ENCODE measurements around the gene HPD. TPM values are rescaled to one million over a fixed set of nuclear protein-coding genes. Genes with fewer than 3 reads are reported as not detected.
A peak's percentile ranks its signal among the peaks of the same experiment; 100 is the strongest.
"Not testable (repeated sequence)": the region's sequence is repeated elsewhere in the genome, so short reads cannot be mapped to it uniquely, and the experiment has no call there.

Gene HPD
- total and polyA plus RNA-seq, 7 donors: 0.27 to 2.8 (median 0.61) TPM; not detected in 1

- H3K27ac ChIP-seq: peak overlapping the region; percentile 85 to 94 (median 88)
- no peaks in the 10 kb centered on the region for H3K36me3 ChIP-seq
- H3K4me1 ChIP-seq: peaks cover 0 to 31% (median 27%) of the 10 kb centered on the region in 4 donors
- no peak for TF ChIP-seq POLR2A (IDR thresholded peaks at IDR 0.05)
- TF ChIP-seq, protein P1, sequence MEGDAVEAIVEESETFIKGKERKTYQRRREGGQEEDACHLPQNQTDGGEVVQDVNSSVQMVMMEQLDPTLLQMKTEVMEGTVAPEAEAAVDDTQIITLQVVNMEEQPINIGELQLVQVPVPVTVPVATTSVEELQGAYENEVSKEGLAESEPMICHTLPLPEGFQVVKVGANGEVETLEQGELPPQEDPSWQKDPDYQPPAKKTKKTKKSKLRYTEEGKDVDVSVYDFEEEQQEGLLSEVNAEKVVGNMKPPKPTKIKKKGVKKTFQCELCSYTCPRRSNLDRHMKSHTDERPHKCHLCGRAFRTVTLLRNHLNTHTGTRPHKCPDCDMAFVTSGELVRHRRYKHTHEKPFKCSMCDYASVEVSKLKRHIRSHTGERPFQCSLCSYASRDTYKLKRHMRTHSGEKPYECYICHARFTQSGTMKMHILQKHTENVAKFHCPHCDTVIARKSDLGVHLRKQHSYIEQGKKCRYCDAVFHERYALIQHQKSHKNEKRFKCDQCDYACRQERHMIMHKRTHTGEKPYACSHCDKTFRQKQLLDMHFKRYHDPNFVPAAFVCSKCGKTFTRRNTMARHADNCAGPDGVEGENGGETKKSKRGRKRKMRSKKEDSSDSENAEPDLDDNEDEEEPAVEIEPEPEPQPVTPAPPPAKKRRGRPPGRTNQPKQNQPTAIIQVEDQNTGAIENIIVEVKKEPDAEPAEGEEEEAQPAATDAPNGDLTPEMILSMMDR (IDR thresholded peaks at IDR 0.05): no peak
- TF ChIP-seq POLR2AphosphoS5 (IDR thresholded peaks at IDR 0.05): no peak
- no peak for TF ChIP-seq EP300 (IDR thresholded peaks at IDR 0.05)
- no peaks in the 10 kb centered on the region for H3K9me3 ChIP-seq
- H3K27me3 ChIP-seq: no peaks in the 10 kb centered on the region
- WGBS, 2 donors: 85 to 88% methylated on average over 11 of the region's 11 CpGs
- intact Hi-C loops (cut with DNase I): no loop called here
- no peak for DNase-seq
- H3K4me3 ChIP-seq: no peak overlapping the region
Observed at GRCh38 chr12:121857322-121858246, 1.1 kb downstream of the HPD start.

- H3K27ac ChIP-seq; H3K36me3 ChIP-seq; H3K4me1 ChIP-seq; H3K4me3 ChIP-seq; H3K9me3 ChIP-seq; intact Hi-C loops (cut with DNase I); DNase-seq; H3K27me3 ChIP-seq: not testable (repeated sequence)
- WGBS, 2 donors: 45 to 68% methylated on average over 3 of the region's 3 CpGs
Observed at GRCh38 chr12:121852392-121852791, 6.3 kb downstream of the HPD start.

DNA sequence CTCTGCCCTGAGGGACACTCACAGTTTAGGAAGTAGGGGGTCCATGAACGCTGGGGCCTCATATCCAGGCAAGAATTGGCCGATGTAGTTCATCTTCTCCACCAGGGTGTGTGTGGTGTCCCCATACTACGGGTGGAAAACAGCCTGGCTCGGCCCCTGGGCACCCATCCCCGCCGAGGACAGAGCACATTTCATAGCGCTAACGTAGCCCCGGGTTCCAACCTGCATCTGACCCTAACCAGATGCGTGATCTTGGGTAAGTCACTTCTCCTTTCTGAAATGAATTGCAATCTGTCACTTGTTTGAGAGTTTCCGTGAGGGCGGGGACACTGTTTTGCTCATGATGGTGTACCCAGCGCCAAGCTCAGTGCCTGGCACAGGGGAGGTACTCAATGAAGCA lies 9.0 kb downstream of the HPD start:
- Histone ChIP-seq H3K27me3 (no peaks in the 10 kb centered on the region), H3K27ac (no peak overlapping the region), H3K4me3 (no peak overlapping the region), H3K9me3 (no peaks in the 10 kb centered on the region), H3K36me3 (no peaks in the 10 kb centered on the region), H3K4me1 (no peaks in the 10 kb centered on the region)
- TF ChIP-seq EP300 (IDR thresholded peaks at IDR 0.05) (no peak), POLR2AphosphoS5 (IDR thresholded peaks at IDR 0.05) (no peak), POLR2A (IDR thresholded peaks at IDR 0.05) (no peak)
- TF ChIP-seq, protein P1 (IDR thresholded peaks at IDR 0.05): no peak
- DNase-seq: no peak
- WGBS, 2 donors: 79 to 83% methylated on average over 13 of the region's 13 CpGs
- intact Hi-C loops (cut with DNase I): no loop called here

GRCh38 chr12:121849211-121849610 lies 9.4 kb downstream of the HPD start:
- no peaks in the 10 kb centered on the region for H3K27me3 ChIP-seq
- no peak for DNase-seq
- H3K4me3 ChIP-seq: no peak overlapping the region
- no peaks in the 10 kb centered on the region for H3K9me3 ChIP-seq
- no peaks in the 10 kb centered on the region for H3K4me1 ChIP-seq
- intact Hi-C loops (cut with DNase I): no loop called here
- no peaks in the 10 kb centered on the region for H3K36me3 ChIP-seq
- no peak overlapping the region for H3K27ac ChIP-seq
- WGBS, 2 donors: 95% methylated on average over 6 of the region's 6 CpGs
- TF ChIP-seq EP300 (IDR thresholded peaks at IDR 0.05) (no peak), POLR2A (IDR thresholded peaks at IDR 0.05) (no peak), POLR2AphosphoS5 (IDR thresholded peaks at IDR 0.05) (no peak)
- TF ChIP-seq, protein P1 (IDR thresholded peaks at IDR 0.05): no peak

DNA sequence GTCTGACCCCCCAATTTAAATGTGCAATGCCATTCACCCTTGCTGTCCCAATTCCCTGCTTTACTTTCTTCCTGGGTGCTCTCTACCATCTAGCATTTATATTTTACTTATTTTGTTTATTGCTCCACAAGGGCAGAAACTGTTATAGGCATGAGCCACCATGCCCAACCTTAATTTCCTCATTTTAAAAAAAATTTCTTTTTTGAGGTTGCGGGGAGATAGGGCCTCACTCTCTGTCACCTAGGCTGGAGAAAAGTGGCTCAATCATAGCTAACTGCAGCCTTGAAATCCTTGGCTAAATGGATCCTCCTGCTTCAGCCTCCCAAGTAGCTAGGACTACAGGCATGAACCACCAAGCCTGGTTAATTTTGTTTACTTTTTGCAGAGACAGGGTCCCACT lies 13.0 kb downstream of the HPD start:
- DNase-seq: no peak
- Histone ChIP-seq H3K27me3 (no peaks in the 10 kb centered on the region), H3K27ac (no peak overlapping the region), H3K4me3 (no peak overlapping the region), H3K9me3 (no peaks in the 10 kb centered on the region), H3K4me1 (no peaks in the 10 kb centered on the region), H3K36me3 (no peaks in the 10 kb centered on the region)
- intact Hi-C loops (cut with DNase I): no loop called here
- 96 to 97% methylated on average over 1 of the region's 1 CpG for WGBS, 2 donors
- TF ChIP-seq EP300 (IDR thresholded peaks at IDR 0.05): no peak
- no peak for TF ChIP-seq POLR2A (IDR thresholded peaks at IDR 0.05)
- TF ChIP-seq POLR2AphosphoS5 (IDR thresholded peaks at IDR 0.05): no peak
- TF ChIP-seq, protein P1 (IDR thresholded peaks at IDR 0.05): no peak
